ENCODE data around the gene ZGPAT. TPM values are rescaled to one million over a fixed set of nuclear protein-coding genes. Genes with fewer than 3 reads are reported as not detected.

Gene ZGPAT
- total RNA-seq, 2 experiments from 2014 or later, result 37.3 to 43.3 TPM

DNA sequence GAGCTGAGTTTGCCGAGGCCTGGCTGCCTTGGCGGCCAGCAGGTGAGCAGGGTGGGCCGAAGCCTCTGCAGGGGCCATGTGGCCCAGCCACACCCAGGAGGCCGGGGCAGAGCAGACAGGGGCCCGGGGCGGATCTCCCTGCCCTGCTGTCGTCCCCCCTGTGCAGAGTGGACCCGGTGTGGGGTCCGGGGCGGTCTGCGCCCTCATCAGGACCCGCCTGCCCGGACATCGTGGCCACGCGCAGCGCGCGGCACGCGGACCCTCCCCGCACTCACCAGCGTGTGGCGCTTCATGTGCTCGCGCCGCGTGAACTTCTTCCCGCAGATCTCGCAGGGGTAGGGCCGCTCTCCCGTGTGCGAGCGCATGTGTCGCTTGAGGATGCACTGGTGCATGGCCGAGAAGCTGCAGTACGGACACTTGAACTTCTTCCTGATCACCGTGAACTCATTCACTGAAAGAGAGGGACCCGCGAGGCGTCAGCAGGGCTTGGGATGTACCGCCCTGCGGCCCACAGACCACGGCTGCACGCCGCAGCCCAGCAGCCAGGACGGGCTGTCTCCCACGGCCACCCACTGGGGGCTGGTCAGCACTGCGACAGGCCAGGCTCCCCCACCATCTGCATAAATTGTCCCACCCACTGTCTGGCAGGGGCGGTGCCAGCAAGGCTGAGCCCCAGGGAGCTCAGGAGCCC lies 44.7 kb downstream of the ZGPAT start:
- no peaks in the 10 kb centered on the region for H3K9me3 Mint-ChIP-seq

DNA sequence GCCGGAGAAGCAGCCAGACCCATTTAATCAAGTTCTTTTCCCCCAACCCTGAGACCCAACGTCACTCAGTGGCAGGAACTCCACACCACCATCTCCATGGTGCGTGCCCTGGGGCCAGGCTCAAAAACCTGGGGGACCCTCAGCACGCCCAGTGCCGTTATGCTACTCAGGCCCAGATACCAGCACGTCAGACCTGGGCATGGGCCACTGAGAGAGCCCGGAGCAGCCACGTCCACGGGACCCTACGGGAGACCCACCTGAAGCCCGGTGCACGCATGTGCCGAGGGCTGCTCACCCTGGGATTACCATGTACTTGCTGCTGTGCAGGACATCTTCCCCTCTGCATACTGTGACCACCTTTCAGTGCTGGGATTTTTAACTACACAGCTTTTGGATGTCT lies 45.5 kb downstream of the ZGPAT start:
- no peak overlapping the region for H3K4me3 Mint-ChIP-seq
- DNase-seq, result no peak
- peaks cover 43% of the 10 kb centered on the region for H3K4me1 Mint-ChIP-seq
- ChIA-PET CTCF (interaction anchor here (1.6 to 5.6 kb wide), 2 partner anchors 16 to 216 kb away, joined by 3 to 27 read pairs; partner anchors contain the start of genes LIME1 and PTK6), POLR2A (no interaction called here)
- H3K27ac Mint-ChIP-seq, result no peak overlapping the region
- peaks cover 2% of the 10 kb centered on the region for H3K27me3 Mint-ChIP-seq
- no peaks in the 10 kb centered on the region for H3K36me3 Mint-ChIP-seq (ENCODE audit: low read depth)
- no peaks in the 10 kb centered on the region for H3K9me3 Mint-ChIP-seq

More for the DNA sequence above, 44.7 kb downstream of the ZGPAT start:
- Mint-ChIP-seq H3K27me3 (peaks cover 2% of the 10 kb centered on the region), H3K4me1 (peaks cover 43% of the 10 kb centered on the region), H3K36me3 (ENCODE audit: low read depth) (no peaks in the 10 kb centered on the region), H3K27ac (no peak overlapping the region), H3K4me3 (no peak overlapping the region)
- POLR2A ChIA-PET, result no interaction called here
- DNase-seq, result no peak
- CTCF ChIA-PET, result interaction anchor here (1.6 to 5.6 kb wide), 2 partner anchors 15 to 215 kb away, joined by 3 to 27 read pairs; partner anchors contain the start of genes LIME1 and PTK6

DNA sequence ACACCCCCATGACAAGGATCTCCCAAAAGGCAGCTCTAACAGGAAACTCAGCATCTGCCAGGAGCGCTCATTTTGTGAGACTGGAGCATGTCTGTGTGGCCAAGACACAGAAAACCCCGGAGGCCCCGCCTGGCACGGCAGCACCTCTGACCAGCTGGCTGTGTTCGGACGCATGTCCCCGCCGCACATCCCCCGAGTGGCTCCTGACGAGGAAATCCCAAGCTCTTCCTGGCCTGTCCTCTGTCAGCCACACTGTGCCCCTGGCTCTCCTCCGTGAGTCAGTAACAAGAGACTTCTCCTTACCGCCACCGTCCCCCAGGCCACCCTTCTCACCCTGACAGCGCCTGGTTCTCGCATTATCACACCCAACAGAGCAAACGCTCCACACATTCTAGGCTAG lies 46.2 kb downstream of the ZGPAT start:
- ChIA-PET POLR2A (no interaction called here), CTCF (interaction anchor here (1.6 kb wide), 1 partner anchor 216 kb away, joined by 3 read pairs; the partner anchor contains the start of gene PTK6)
- no peaks in the 10 kb centered on the region for H3K9me3 Mint-ChIP-seq
- H3K4me1 Mint-ChIP-seq, result peaks cover 40% of the 10 kb centered on the region
- H3K4me3 Mint-ChIP-seq, result no peak overlapping the region
- H3K36me3 Mint-ChIP-seq (ENCODE audit: low read depth), result no peaks in the 10 kb centered on the region
- no peak for DNase-seq
- peaks cover 2% of the 10 kb centered on the region for H3K27me3 Mint-ChIP-seq
- H3K27ac Mint-ChIP-seq, result peak overlapping the region; percentile 57

DNA sequence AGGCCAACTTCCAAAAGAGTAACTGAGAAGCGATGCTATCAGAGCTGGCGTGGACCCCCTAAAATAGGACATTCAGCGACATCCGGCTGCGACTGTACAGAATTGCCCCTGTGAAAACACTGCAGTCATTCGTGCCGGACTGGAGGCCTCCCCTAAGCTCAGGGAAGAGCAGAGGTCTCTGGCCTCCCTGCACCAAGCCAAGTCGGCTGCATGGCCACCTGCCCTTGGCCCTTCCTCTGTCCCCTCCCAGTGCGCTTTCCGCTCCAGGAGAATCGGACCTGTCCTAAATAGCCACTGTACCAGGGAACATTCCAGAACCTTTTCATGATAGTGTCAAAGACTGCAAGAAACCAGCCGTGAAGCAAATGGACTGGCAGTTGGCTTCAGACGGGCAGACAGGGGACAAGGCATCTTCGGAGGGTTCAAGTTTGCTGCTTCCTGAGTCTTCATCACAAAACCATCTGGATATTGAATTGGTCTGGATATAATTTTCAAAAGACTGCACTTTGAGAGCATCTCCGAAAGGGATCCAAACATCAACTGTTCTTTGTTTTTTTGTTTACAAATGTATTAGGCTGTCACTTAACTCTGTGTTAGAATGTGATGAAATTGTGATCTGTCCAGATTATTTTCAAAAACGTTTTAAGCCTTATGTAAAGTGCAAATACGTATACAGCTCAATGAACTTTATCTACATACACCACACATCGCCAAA lies 48.3 kb downstream of the ZGPAT start:
- DNase-seq, result no peak
- no peak overlapping the region for H3K4me3 Mint-ChIP-seq
- no peaks in the 10 kb centered on the region for H3K9me3 Mint-ChIP-seq
- peaks cover 26% of the 10 kb centered on the region for H3K4me1 Mint-ChIP-seq
- H3K27ac Mint-ChIP-seq, result no peak overlapping the region
- no peaks in the 10 kb centered on the region for H3K36me3 Mint-ChIP-seq (ENCODE audit: low read depth)
- POLR2A ChIA-PET, result no interaction called here
- H3K27me3 Mint-ChIP-seq, result peaks cover 7% of the 10 kb centered on the region
- CTCF ChIA-PET, result no interaction called here

DNA sequence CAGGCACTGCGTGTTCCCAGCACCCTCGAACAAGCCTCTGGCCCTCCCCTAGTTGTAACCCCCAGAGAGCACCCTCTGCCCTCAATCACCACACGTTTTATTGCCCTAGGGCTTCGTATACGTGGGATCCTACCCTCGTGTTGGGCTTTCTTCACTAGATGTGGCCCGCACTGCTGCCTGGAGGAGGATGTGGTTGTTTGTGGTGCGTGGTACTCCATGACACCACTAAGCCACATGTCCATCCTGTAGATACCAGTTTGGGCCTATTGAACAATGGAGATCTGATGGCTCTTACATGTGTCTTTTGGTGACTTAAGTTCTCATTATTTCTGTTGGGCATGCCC lies 48.8 kb downstream of the ZGPAT start:
- peak; percentile 65 for DNase-seq
- H3K9me3 Mint-ChIP-seq, result no peaks in the 10 kb centered on the region
- H3K27ac Mint-ChIP-seq, result peak overlapping the region; percentile 16
- H3K4me1 Mint-ChIP-seq, result peaks cover 23% of the 10 kb centered on the region
- ChIA-PET POLR2A (no interaction called here), CTCF (no interaction called here)
- H3K4me3 Mint-ChIP-seq, result no peak overlapping the region
- H3K27me3 Mint-ChIP-seq, result peaks cover 7% of the 10 kb centered on the region
- no peaks in the 10 kb centered on the region for H3K36me3 Mint-ChIP-seq (ENCODE audit: low read depth)

DNA sequence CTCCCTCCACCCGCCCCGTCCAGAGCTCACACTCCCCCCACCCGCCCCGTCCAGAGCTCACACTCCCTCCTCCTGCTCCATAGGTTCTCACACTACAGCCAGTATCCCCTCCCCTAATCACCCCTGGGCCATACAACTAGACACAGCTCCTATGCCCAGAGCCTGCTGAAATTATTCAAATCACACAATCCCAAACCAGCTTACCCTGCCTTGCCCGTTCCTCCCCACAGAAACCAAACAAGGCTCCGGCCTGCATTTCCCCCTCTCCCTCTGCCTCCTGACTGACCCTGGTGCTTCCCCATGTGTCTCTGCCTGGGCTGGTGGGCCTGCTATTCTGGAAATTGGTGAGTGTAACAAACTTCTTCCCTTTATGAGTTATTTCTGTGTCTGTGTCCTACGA lies 50.3 kb downstream of the ZGPAT start:
- POLR2A ChIA-PET, result no interaction called here

DNA sequence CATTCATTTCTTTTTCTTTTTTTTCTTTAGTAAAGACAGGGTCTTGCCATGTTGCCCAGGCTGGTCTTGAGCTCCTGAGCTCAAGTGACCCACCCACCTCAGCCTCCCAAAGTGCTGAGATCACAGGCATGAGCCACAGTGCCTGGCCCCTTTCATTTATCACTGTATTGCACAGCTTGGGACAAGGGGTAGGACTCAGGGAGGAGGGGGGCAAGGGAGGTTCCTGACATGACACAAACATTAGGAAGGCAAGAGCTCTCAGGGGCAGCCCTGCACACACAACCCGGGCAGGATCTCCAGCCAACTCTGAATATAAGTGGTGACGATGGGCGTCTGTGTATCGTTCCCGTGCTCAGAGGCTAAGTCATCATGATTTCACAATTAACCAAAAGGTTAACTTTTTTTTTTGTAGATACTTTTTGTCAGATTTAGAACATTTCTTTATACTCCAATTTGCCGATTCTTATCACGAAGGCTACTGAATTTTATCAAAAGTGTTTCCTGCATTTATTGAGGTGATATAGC lies 51.6 kb downstream of the ZGPAT start:
- H3K27ac Mint-ChIP-seq, result no peak overlapping the region
- peaks cover 17% of the 10 kb centered on the region for H3K4me1 Mint-ChIP-seq
- ChIA-PET POLR2A (no interaction called here), CTCF (interaction anchor here (1.2 kb wide), 1 partner anchor 222 kb away, joined by 4 read pairs; the partner anchor contains the start of gene PTK6)
- H3K9me3 Mint-ChIP-seq, result no peaks in the 10 kb centered on the region
- peaks cover 18% of the 10 kb centered on the region for H3K27me3 Mint-ChIP-seq
- DNase-seq, result no peak
- H3K36me3 Mint-ChIP-seq (ENCODE audit: low read depth), result no peaks in the 10 kb centered on the region
- no peak overlapping the region for H3K4me3 Mint-ChIP-seq

More for the DNA sequence above, 50.3 kb downstream of the ZGPAT start:
- CTCF ChIA-PET, result interaction anchor here (1.1 kb wide), 3 partner anchors 8 to 280 kb away, joined by 3 to 4 read pairs (median 3); no protein-coding TSS in a partner anchor
- H3K4me3 Mint-ChIP-seq, result no peak overlapping the region
- no peaks in the 10 kb centered on the region for H3K36me3 Mint-ChIP-seq (ENCODE audit: low read depth)
- H3K27me3 Mint-ChIP-seq, result peaks cover 15% of the 10 kb centered on the region
- H3K9me3 Mint-ChIP-seq, result no peaks in the 10 kb centered on the region
- H3K27ac Mint-ChIP-seq, result no peak overlapping the region
- peaks cover 19% of the 10 kb centered on the region for H3K4me1 Mint-ChIP-seq
- no peak for DNase-seq

DNA sequence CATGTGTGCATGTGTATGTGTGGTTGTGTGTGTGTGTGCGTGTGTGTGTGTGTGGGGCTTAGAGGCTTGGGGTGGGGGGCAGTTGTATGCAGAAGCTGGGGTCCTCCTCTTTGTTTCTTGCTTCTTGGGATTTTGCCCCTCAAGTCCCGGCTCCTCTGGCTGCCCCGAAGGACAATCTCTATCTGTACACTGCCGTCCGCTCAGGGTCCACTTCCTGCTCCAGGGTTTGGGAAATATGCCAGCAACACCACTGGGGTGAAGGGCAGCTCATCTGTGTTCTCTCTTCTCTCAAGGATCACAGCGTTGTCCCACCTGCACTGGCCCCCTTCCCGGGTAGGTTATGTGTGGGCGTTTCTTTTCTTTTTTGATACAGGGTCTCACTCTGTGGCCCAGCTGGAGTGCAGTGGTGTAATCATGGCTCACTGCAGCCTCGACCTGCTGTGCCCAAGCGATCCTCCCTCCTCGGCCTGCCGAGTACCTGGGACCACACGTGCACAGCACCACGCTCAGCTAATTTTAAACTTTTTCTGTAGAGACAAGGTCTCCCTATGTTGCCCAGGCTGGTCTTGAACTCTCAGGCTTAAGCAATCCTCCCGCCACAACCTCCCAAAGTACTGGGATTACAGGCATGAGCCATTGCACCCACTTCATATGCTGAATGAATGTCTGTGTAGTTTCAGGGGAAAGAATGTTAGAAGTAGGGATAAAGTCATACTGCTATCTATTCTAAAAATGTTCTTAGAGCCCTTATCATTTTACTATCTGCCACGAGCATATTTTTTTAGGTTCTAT lies 57.4 kb downstream of the ZGPAT start:
- Mint-ChIP-seq H3K4me3 (no peak overlapping the region), H3K4me1 (no peaks in the 10 kb centered on the region), H3K27me3 (peaks cover 12% of the 10 kb centered on the region), H3K9me3 (no peaks in the 10 kb centered on the region), H3K36me3 (ENCODE audit: low read depth) (no peaks in the 10 kb centered on the region), H3K27ac (no peak overlapping the region)
- CTCF ChIA-PET, result interaction anchor here (1.0 to 1.4 kb wide), 3 partner anchors 8 to 26 kb away, joined by 3 to 4 read pairs (median 3); partner anchors contain the start of gene SLC2A4RG
- POLR2A ChIA-PET, result no interaction called here
- no peak for DNase-seq

DNA sequence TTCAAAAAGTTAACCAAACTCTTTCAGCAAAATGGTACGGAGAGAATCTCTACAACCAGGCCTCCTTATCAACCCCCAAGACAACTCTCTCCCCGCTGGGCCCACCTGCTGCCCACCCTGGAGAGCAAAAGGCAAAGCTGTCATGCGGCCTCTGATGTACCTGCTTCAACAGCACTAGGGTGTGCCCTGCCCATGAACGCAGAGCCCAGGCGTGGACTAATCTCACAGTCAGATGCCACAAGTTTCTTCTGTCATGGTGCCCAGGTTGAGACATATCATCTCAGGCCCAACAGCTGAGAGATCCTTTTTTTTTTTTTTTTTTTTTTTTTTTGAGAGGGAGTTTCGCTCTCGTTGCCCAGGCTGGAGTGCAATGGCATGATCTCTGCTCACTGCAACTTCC lies 58.1 kb downstream of the ZGPAT start:
- POLR2A ChIA-PET, result no interaction called here
- DNase-seq, result no peak
- no peaks in the 10 kb centered on the region for H3K9me3 Mint-ChIP-seq
- CTCF ChIA-PET, result interaction anchor here (0.6 to 1.4 kb wide), 5 partner anchors 8 to 115 kb away, joined by 3 to 4 read pairs (median 3); no protein-coding TSS in a partner anchor
- peaks cover 12% of the 10 kb centered on the region for H3K27me3 Mint-ChIP-seq
- no peak overlapping the region for H3K4me3 Mint-ChIP-seq
- no peaks in the 10 kb centered on the region for H3K4me1 Mint-ChIP-seq
- H3K36me3 Mint-ChIP-seq (ENCODE audit: low read depth), result no peaks in the 10 kb centered on the region
- no peak overlapping the region for H3K27ac Mint-ChIP-seq

DNA sequence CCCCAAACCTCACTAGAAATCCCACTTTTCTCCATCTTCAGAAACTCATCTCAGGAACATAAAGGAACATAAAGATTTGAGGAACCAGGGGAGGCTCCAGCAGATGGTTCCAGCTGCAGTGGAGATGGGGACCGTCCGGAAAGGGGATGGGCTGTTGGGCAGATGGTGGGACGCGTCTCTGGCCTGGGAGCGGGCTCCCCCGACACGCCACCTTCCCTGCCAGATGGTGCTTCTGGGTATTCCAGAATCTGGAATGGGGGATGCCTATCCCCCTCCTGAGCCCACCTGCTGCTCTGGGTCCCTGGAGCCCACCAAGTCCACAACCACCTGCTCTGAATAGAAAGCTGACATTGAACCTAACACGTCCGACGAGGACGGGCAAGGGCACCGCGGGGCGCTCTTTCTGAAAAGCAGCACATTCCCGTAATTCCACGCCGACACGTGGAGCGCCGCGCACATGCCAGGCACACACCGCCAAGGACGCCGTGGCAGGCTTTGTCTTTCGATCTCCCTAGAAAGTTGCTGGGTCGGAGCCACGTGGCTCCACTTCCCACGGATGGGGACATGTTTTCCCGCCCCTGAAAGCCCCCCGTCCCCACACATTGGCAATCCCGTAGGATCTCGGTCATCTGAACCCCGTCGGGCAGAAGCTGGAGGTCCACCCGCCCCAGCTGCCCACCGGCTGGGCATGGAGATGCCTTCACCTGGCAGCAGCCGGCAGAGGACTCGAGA lies 59.0 kb downstream of the ZGPAT start:
- Mint-ChIP-seq H3K27me3 (peaks cover 10% of the 10 kb centered on the region), H3K4me3 (no peak overlapping the region), H3K27ac (no peak overlapping the region), H3K36me3 (ENCODE audit: low read depth) (no peaks in the 10 kb centered on the region), H3K4me1 (no peaks in the 10 kb centered on the region), H3K9me3 (no peaks in the 10 kb centered on the region)
- ChIA-PET POLR2A (no interaction called here), CTCF (interaction anchor here (0.6 to 0.7 kb wide), 3 partner anchors 16 to 186 kb away, joined by 3 to 8 read pairs (median 3); no protein-coding TSS in a partner anchor)
- DNase-seq, result no peak

DNA sequence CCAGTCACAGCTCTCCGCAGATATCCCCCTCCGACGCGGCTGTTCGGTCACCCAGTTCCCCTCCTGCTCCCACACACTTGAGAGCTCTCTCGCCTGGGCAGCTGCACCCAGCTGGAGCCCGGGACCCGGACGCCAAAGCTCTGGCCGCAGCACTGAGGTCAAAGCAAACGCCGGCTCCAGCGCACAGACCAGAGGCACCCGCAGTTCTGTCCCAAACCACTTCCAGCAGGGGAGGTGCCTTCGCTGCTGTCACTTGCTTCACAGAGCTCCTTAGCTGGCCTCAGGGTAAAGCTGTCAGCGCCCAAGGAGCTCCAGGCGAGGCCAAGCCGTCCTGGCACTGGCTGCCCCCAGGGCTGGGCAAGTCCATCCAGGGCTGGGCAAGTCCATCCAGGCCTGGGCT lies 59.6 kb downstream of the ZGPAT start:
- H3K27ac Mint-ChIP-seq, result no peak overlapping the region
- DNase-seq, result no peak
- H3K27me3 Mint-ChIP-seq, result peaks cover 6% of the 10 kb centered on the region
- H3K9me3 Mint-ChIP-seq, result no peaks in the 10 kb centered on the region
- POLR2A ChIA-PET, result no interaction called here
- H3K4me3 Mint-ChIP-seq, result no peak overlapping the region
- H3K36me3 Mint-ChIP-seq (ENCODE audit: low read depth), result no peaks in the 10 kb centered on the region
- H3K4me1 Mint-ChIP-seq, result no peaks in the 10 kb centered on the region
- CTCF ChIA-PET, result interaction anchor here (0.7 kb wide), 1 partner anchor 186 kb away, joined by 3 read pairs; no protein-coding TSS in a partner anchor

DNA sequence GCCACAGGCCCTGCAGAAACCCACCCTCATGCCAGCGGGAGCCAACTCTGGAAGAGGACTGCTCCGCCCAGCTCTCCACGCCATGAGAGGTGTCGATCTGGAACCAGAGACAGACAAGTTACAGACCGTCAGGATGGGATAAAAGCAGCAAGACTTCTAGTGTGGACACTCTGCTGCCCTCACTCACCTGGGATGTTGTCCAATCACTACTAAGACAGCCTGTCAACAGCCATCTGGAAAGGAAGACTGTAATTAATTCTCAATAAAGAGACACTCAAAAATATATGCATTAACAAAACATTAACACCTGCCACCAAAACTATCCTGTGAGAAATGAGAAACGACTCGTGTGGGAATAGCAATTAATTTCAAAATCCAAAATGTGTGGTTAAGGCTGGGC lies 60.0 kb downstream of the ZGPAT start:
- H3K4me1 Mint-ChIP-seq, result no peaks in the 10 kb centered on the region
- ChIA-PET POLR2A (no interaction called here), CTCF (no interaction called here)
- peaks cover 6% of the 10 kb centered on the region for H3K27me3 Mint-ChIP-seq
- no peaks in the 10 kb centered on the region for H3K36me3 Mint-ChIP-seq (ENCODE audit: low read depth)
- no peak overlapping the region for H3K27ac Mint-ChIP-seq
- H3K4me3 Mint-ChIP-seq, result no peak overlapping the region
- H3K9me3 Mint-ChIP-seq, result no peaks in the 10 kb centered on the region
- no peak for DNase-seq

Measured in activated CD4-positive, alpha-beta T cell treated with anti-CD3 and anti-CD28 coated beads, Interleukin-2, amount 10 ng/mL, durations not matched to agents 7 days and 5 days (primary cell).